Activated T-helper 1 cell treated with anti-CD3 and anti-CD28 coated beads, Interleukin-12 subunit alpha, Interleukin-12 subunit beta, Interleukin-2, Interleukin-4 antibody, amounts not matched to agents 30 ng/mL and 10 ng/mL and 1 ng/mL, durations not matched to agents 14 hours and 24 hours and 36 hours (primary cell): ENCODE results near the gene GRN. TPM values are rescaled to one million over a fixed set of nuclear protein-coding genes. Genes with fewer than 3 reads are reported as not detected.

Experiments used
- DNase-seq: peaks from one replicate; pipeline ENCODE4 v3.0.0; 2021; ENCODE audit warnings: low spot score
- H3K27ac Mint-ChIP-seq: one replicate; pipeline ENCODE4 v1.8.0; 2021; ENCODE audit warnings: mild to moderate bottlenecking, mixed read lengths
- H3K27me3 Mint-ChIP-seq: one replicate; pipeline ENCODE4 v1.8.0; 2022; ENCODE audit warnings: mild to moderate bottlenecking, moderate library complexity, mixed read lengths; ENCODE audit not compliant: insufficient read depth
- H3K36me3 Mint-ChIP-seq: one replicate; pipeline ENCODE4 v1.8.0; 2021; ENCODE audit warnings: low read depth, mixed read lengths
- H3K4me1 Mint-ChIP-seq: one replicate; pipeline ENCODE4 v1.8.0; 2021; ENCODE audit warnings: low read depth, mixed read lengths
- H3K4me3 Mint-ChIP-seq: one replicate; pipeline ENCODE4 v1.8.0; 2021; ENCODE audit warnings: mild to moderate bottlenecking, moderate library complexity, mixed read lengths
- H3K9me3 Mint-ChIP-seq: one replicate; pipeline ENCODE4 v1.8.0; 2021; ENCODE audit warnings: mixed read lengths
- intact Hi-C: fragments of 100-400 bp; cut with micrococcal nuclease; formaldehyde crosslinking; loops from one replicate; pipeline ENCODE4 v1.15.1; 2024
- total RNA-seq: library from RNA; stranded (reverse); gene quantifications from 2 replicates; pipeline ENCODE4 v1.2.3, GENCODE V29; 2022

Gene GRN
- 32.7 and 42.9 TPM in 2 replicates for total RNA-seq

DNA sequence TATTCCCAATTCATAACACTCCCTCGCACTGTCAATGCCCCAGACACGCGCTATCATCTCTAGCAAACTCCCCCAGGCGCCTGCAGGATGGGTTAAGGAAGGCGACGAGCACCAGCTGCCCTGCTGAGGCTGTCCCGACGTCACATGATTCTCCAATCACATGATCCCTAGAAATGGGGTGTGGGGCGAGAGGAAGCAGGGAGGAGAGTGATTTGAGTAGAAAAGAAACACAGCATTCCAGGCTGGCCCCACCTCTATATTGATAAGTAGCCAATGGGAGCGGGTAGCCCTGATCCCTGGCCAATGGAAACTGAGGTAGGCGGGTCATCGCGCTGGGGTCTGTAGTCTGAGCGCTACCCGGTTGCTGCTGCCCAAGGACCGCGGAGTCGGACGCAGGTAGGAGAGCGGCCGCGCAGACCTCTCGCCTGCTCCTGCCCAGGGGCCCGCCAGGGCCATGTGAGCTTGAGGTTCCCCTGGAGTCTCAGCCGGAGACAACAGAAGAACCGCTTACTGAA lies at the start of gene GRN:
Gene GRN, plus strand, starts transcription at position 364 of the 515 bp plus-strand sequence. CDS start 3,863 bp downstream, outside the sequence.
- intact Hi-C loops: loop anchor here (1.0 to 5.0 kb wide), 9 partner anchors 14 to 279 kb away; partner anchors contain the start of genes FAM171A2, G6PC3, HDAC5 and LSM12
- H3K4me1 Mint-ChIP-seq: peaks cover 27% of the 10 kb centered on the region

DNA sequence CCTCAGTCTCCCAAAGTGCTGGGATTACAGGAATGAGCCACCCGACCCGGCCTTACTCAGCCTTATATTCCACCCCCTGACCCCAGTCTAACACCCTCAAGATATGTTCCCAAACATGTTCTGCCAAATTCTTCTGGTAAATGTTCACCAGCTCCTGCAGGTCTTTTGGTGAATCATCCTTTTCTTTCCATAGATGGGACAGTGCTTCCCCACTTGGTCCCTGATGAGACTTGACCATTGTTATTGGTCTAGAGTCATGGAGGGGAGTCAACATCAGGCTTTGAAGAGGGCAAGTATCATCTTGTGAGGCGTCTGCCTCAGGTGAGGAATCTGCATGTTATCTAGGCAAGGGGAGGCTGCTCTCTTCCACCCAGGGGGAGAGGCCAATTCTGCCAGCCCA lies 47.1 kb upstream of the GRN start:
- Mint-ChIP-seq H3K4me3 (no peak overlapping the region), H3K9me3 (no peaks in the 10 kb centered on the region), H3K27ac (no peak overlapping the region), H3K4me1 (peaks cover 6% of the 10 kb centered on the region), H3K36me3 (no peaks in the 10 kb centered on the region), H3K27me3 (peaks cover 19% of the 10 kb centered on the region)
- intact Hi-C loops: no loop called here
- no peak for DNase-seq

More for the DNA sequence above, at the start of gene GRN:
- peaks cover 9% of the 10 kb centered on the region for H3K27me3 Mint-ChIP-seq
- H3K27ac Mint-ChIP-seq: peak within 1 kb of the TSS; percentile 84
- peak within 1 kb of the TSS; percentile 93 for H3K4me3 Mint-ChIP-seq
- H3K9me3 Mint-ChIP-seq: no peaks in the 10 kb centered on the region
- peak; percentile 84 for DNase-seq
- peaks cover 4% of the 10 kb centered on the region for H3K36me3 Mint-ChIP-seq

DNA sequence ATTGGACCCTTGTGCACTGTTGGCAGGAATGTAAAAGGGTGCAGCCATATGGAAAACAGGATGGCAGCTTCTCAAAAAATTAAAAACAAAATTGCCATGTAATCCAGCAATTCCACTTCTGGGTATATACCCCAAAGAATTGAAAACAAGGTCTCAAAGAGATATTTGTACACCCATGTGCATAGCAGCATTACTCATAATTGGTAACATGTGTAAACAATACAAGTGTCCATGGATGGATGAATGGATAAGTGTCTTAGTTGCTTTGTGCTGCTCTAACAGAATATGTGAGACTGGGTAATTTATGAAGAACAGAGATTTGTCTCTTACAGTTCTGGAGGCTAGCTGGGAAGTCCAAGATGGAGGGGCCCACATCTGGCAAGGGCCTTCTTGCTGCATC lies 40.5 kb upstream of the GRN start:
- intact Hi-C loops: loop anchor here (5.0 kb wide), 1 partner anchor 297 kb away; no protein-coding TSS in a partner anchor
- Mint-ChIP-seq H3K4me1 (no peaks in the 10 kb centered on the region), H3K4me3 (no peak overlapping the region), H3K27ac (no peak overlapping the region), H3K9me3 (no peaks in the 10 kb centered on the region), H3K36me3 (no peaks in the 10 kb centered on the region), H3K27me3 (peaks cover 29% of the 10 kb centered on the region)
- no peak for DNase-seq

DNA sequence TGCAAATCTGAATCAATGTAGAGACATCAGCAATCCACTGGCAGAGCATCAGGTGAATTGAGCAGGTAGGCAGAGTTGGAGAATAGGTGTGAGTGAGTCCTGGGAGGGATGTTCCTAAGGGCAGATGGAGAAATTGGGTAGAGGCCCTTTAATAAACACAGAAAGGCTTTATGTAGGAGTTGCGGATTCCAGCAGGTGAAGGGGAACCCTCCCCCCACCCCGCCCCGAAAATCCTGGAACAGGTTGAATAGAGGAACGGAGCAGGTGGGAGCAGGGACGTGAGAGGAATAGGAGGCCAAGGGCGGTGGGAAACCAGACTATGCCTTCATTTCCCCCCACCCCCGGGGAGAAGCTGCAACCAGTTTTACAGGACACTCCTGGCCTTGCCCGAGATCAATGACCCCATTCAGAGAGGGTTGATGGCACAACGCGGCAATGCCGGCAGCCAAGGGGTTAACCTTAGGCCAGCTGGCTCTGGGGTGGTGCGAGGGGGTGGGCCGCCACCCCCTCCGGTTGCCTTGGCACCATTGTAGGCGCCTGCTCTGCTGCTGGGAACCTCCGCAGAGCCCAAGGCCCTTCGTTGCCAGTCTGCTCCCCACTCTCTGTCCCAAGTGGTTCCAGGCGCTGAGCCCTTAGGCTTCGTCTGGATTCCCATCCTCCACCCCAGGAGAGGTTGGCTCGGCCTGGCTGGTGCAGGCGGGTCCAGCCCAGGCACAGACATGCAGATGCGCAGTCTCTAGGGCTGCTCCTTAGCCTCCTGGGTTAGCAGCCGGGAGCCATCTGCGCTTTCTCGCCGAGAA lies 37.5 kb upstream of the GRN start:
- H3K4me1 Mint-ChIP-seq: no peaks in the 10 kb centered on the region
- no peaks in the 10 kb centered on the region for H3K36me3 Mint-ChIP-seq
- no peak overlapping the region for H3K27ac Mint-ChIP-seq
- no peaks in the 10 kb centered on the region for H3K9me3 Mint-ChIP-seq
- H3K4me3 Mint-ChIP-seq: peak overlapping the region; percentile 57
- H3K27me3 Mint-ChIP-seq: peaks cover 31% of the 10 kb centered on the region
- intact Hi-C loops: loop anchor here (1.0 to 5.0 kb wide), 4 partner anchors 17 to 300 kb away; partner anchors contain the start of genes GRN and SLC25A39
- DNase-seq: no peak

DNA sequence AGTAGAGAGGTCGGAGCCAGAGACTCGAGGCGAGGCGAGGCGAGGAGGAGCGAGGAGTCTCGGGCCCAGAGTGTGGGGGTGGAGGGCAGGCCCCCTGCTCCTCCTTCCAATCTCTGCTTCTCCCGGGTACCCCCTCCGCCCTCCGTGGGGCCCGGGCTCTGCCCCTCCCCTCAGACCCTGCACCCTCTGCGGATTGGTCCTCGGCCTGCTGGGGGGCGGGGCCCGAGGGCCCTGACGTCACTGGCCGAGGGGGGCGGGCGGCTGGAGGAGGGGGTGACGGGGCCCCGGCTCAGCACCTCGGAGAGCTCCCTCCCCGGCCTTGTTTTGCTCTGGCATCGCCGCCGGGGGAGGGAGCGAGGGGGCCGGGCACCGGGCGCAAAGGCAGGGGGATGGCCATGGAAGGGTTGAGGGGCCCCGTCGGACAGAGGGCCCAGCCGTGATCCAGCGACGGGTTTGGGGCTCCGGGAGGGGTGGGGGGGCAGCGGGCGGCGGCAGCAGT lies 36.7 kb upstream of the GRN start, which contains the start of gene RUNDC3A:
Gene RUNDC3A, plus strand, starts transcription at position 282 of the 499 bp plus-strand sequence. CDS start 232 bp downstream, outside the sequence.
- Mint-ChIP-seq H3K27me3 (peaks cover 28% of the 10 kb centered on the region), H3K4me1 (no peaks in the 10 kb centered on the region), H3K27ac (no peak within 1 kb of the TSS), H3K4me3 (peak within 1 kb of the TSS; percentile 57), H3K9me3 (no peaks in the 10 kb centered on the region), H3K36me3 (no peaks in the 10 kb centered on the region)
- peak; percentile 79 for DNase-seq
- intact Hi-C loops: loop anchor here (1.0 to 5.0 kb wide), 4 partner anchors 16 to 301 kb away; partner anchors contain the start of genes GRN and SLC25A39

DNA sequence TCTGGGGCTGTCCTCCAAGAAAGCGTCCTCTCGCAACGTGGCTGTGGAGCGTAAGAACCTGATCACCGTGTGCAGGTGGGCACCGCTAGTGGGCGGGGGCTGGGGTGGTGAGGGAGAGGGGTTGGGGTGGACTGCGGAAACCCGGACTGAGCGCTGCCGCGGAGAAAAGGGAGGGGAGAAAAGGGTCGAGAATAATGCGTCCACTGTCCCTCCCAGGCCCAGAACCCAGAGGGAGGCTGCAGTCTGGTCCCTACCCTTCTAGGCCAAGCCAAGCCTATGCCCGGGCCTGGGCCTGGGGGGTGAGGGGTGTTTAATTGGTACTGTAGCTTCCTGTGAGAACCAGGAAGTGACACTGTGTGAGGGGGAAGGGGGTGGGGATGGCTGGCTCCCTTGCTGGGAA lies 36.2 kb upstream of the GRN start:
- Mint-ChIP-seq H3K9me3 (no peaks in the 10 kb centered on the region), H3K27ac (no peak overlapping the region), H3K4me1 (no peaks in the 10 kb centered on the region), H3K27me3 (peaks cover 31% of the 10 kb centered on the region), H3K4me3 (no peak overlapping the region), H3K36me3 (no peaks in the 10 kb centered on the region)
- DNase-seq: no peak
- intact Hi-C loops: loop anchor here (1.0 to 5.0 kb wide), 4 partner anchors 15 to 302 kb away; partner anchors contain the start of genes GRN and SLC25A39

DNA sequence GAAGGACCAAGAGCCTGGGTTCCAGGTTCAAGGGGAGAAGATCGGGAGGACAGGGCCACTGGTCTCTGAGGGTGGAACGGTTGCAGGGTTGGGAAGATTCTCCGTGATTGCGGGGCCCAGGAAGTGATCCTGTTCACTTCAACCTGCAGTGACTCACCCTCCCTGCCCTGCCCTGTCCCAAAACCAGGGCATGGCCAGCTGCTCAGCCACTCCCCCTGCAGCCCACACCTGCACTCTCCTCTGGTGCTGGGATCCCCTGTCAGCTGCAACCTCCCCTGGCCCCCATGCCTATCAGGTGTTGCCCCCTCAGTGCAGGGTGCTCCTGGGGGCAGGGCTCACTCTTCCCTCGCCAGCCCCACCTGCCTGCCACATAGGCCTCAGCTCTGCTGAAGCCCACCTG lies 35.6 kb upstream of the GRN start:
- intact Hi-C loops: loop anchor here (5.0 kb wide), 1 partner anchor 302 kb away; no protein-coding TSS in a partner anchor
- H3K4me1 Mint-ChIP-seq: no peaks in the 10 kb centered on the region
- H3K36me3 Mint-ChIP-seq: no peaks in the 10 kb centered on the region

DNA sequence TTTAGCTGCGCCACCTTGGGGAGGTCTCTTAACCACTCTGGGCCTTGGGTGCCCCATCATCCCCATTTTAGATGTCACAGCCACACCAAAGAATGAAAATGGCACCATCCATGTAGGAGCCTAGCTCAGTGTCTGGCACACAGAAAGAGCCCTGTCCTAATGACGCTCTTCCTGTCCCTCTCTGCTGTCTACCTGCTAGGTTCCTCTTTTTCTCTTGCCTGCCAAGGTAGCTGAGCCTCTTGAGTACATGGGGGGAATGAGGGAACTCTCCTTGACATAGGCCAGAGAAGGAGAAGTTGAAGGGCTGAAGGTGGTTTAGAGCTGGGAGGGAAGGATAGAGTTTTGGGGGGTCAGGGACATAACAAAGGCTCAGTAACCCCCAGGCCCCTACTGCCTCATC lies 34.9 kb upstream of the GRN start:
- intact Hi-C loops: no loop called here

More for the DNA sequence above, 35.6 kb upstream of the GRN start:
- Mint-ChIP-seq H3K9me3 (no peaks in the 10 kb centered on the region), H3K27ac (no peak overlapping the region), H3K4me3 (peak overlapping the region; percentile 50), H3K27me3 (peaks cover 36% of the 10 kb centered on the region)
- no peak for DNase-seq

DNA sequence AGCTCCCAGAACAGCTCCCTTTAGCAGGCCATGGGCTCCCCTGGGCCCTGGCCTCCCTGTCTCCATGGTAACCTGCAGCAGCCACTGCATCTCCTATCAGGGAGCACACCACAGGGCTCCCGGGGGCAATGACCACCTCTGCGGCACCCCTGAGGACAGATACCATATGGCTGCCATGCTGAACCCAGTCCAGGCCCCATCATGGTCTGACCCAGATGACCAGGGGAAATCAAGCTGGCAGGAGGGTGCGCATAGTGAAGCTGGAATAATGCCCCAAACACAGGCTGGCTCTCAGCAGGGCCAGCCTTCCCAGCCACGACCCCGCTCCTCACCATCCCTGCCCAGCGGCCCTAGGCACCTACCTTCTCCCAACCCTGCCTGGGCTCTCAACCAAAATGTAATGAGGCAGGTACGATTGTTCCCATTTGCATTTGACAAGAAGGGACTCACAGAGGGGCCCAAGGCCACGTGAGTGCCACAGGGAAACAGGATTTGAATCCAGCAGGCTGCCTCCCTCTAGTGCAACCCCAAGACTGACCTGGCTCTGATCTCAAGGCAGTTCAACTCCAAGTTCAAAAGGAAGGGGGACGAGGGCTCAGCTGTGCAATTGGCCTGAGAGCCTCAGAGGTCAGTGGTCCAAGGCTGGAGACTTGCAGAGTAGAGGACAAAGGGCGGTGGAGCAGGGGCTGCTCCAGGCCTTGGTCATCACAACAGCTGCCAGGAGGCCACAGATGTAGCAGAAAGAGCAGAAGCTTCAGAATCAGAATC lies 34.3 kb upstream of the GRN start:
- intact Hi-C loops: no loop called here
- no peak overlapping the region for H3K4me3 Mint-ChIP-seq

More for the DNA sequence above, 34.9 kb upstream of the GRN start:
- no peak for DNase-seq
- Mint-ChIP-seq H3K4me3 (peak overlapping the region; percentile 50), H3K27me3 (peaks cover 32% of the 10 kb centered on the region), H3K36me3 (no peaks in the 10 kb centered on the region), H3K27ac (no peak overlapping the region), H3K9me3 (no peaks in the 10 kb centered on the region), H3K4me1 (no peaks in the 10 kb centered on the region)

DNA sequence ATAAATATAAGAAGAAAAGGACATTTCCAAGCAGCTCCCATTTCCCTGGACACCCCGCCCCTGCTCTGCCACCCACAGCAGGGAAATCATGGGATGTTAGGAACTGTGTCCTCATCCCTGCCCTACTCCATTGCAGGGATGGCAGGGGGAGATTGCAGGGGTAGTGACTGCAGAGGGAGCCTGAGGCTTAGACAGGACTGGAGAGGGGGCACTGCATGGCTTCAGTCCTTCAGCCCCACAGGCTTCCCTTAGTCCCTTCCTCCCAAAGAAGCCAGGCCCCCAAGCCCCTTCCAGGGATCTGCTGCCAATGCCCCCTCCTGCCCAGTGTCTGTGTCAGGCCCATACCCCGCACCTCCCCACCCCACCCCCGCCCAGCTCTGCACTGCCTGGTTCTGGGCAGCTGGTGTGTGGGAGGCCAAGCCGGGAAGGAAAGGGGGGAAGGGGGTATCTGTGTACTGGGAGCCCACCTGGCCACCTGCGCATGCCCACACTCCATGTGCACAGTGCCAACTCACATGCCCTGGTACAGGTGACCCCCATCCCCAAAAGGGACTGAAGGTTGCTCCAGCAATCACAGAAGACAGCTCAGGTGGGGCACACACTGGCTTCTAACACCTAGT lies 33.4 kb upstream of the GRN start:
- no peaks in the 10 kb centered on the region for H3K36me3 Mint-ChIP-seq
- H3K9me3 Mint-ChIP-seq: no peaks in the 10 kb centered on the region
- peaks cover 10% of the 10 kb centered on the region for H3K4me1 Mint-ChIP-seq
- intact Hi-C loops: no loop called here
- H3K4me3 Mint-ChIP-seq: no peak overlapping the region
- H3K27ac Mint-ChIP-seq: no peak overlapping the region
- peaks cover 38% of the 10 kb centered on the region for H3K27me3 Mint-ChIP-seq
- no peak for DNase-seq

More for the DNA sequence above, 34.3 kb upstream of the GRN start:
- Mint-ChIP-seq H3K36me3 (no peaks in the 10 kb centered on the region), H3K9me3 (no peaks in the 10 kb centered on the region), H3K27ac (no peak overlapping the region), H3K27me3 (peaks cover 37% of the 10 kb centered on the region), H3K4me1 (peaks cover 4% of the 10 kb centered on the region)
- DNase-seq: no peak

DNA sequence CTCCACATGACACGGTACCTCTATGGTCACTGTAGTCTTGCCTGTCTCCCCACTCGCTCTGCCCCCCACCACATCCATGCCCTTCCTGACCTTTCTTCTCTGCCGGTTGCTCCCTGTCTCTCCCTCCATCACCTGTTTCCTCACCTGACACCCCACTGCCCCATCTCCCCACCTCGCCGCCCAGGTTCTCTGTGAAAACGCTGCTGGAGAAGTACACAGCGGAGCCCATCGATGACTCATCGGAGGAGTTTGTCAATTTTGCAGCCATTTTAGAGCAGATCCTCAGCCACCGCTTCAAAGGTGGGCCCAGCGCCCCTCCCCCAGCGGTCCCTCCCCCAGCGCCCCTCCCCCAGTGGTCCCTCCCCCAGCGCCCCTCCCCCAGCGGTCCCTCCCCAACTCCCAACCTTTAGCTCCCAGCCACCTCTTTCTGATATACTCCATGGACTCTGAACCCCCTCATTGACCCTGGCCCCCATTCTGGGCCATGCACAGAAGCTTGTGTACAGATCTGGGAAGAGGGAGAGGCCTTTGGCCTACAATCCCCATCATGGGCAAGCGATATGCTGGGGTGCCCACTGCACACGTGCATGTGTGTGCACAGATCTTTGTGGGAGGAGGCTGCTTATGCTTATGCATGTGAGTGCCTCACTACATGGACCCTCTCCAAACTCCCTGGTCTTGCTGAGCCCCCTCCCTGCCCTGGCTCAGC lies 32.6 kb upstream of the GRN start:
- Mint-ChIP-seq H3K9me3 (no peaks in the 10 kb centered on the region), H3K27ac (no peak overlapping the region), H3K36me3 (peaks cover 5% of the 10 kb centered on the region), H3K4me1 (peaks cover 14% of the 10 kb centered on the region), H3K4me3 (no peak overlapping the region), H3K27me3 (peaks cover 33% of the 10 kb centered on the region)
- intact Hi-C loops: no loop called here
- no peak for DNase-seq
